NOMO-1 treated with dmso at 0.1 percent for 144 hours (cell line): Measurements from ENCODE around the gene TXNDC11.

Experiments
- DNase-seq: peaks from one replicate; lab custom pipeline; 2025; ENCODE audit not compliant: unreplicated experiment; lab: John Stamatoyannopoulos, UW

Gene TXNDC11

GRCh38 chr16:11632455-11632939 is 110.2 kb downstream of the TXNDC11 start:
- no peak for DNase-seq

- no peak for DNase-seq
These were observed 111.4 kb downstream of the TXNDC11 start for GRCh38 chr16:11631214-11631613.

GRCh38 chr16:11630768-11631056 is 111.9 kb downstream of the TXNDC11 start:
- DNase-seq = no peak

- DNase-seq = peak; percentile 34
These were observed 112.5 kb downstream of the TXNDC11 start for GRCh38 chr16:11630046-11630767.
